ENCODE data around the gene ITGA2.
A peak's percentile ranks its signal among the peaks of the same experiment; 100 is the strongest.

- TF ChIP-seq CTCF (IDR thresholded peaks at IDR 0.05) (peak; percentile 31 to 92 (median 82)), POLR2A (IDR thresholded peaks at IDR 0.05) (no peak)
Observed at GRCh38 chr5:52948418-52949076, 40.6 kb upstream of the ITGA2 start.
